Measurements from ENCODE around the gene LIPE. TPM values are rescaled to one million over a fixed set of nuclear protein-coding genes. Genes with fewer than 3 reads are reported as not detected.

LIPE gene
- total and polyA plus RNA-seq, 2 experiments from 2014 or later, result 0.22 to 0.61 TPM

GRCh38 chr19:42401365-42402303, 25.6 kb downstream of the LIPE start:
- Histone ChIP-seq H4K20me1 (ENCODE audit: insufficient read depth) (no peaks in the 10 kb centered on the region), H3K9me2 (ENCODE audit: insufficient read depth) (no peaks in the 10 kb centered on the region), H3K4me1 (ENCODE audit: insufficient read depth) (peaks cover 5% of the 10 kb centered on the region; the same call in 1 of the 2 replicates), H3F3A (ENCODE audit: insufficient read depth) (no peaks in the 10 kb centered on the region), H3K9ac (peak overlapping the region; percentile 62), H3K27ac (no peak overlapping the region), H3K27me3 (replicated peaks; ENCODE audit: insufficient read depth) (no peaks in the 10 kb centered on the region), H3K4me3 (peak overlapping the region; percentile 71), H2AFZ (peak overlapping the region; percentile 72), H3K9me3 (ENCODE audit: low read depth) (no peaks in the 10 kb centered on the region), H3K4me2 (ENCODE audit: unreplicated experiment) (peak overlapping the region; percentile 85), H3K36me3 (ENCODE audit: low read depth) (no peaks in the 10 kb centered on the region), H3K79me2 (ENCODE audit: insufficient read depth) (no peaks in the 10 kb centered on the region)
- DNase-seq, result peak; percentile 87
- in situ Hi-C loops (cut with MboI), result no loop called here
- TF ChIP-seq EZH2phosphoT487 (IDR thresholded peaks at IDR 0.05; ENCODE audit: insufficient read depth, low read depth), result no peak
- TF ChIP-seq EZH2 (IDR thresholded peaks at IDR 0.05; ENCODE audit: insufficient read depth, poor library complexity, severe bottlenecking), result no peak
- WGBS, 2 experiments (ENCODE audit: low coverage in 1 of 2, low lambda C conversion rate in 2 of 2, missing lambda C conversion rate in 2 of 2), result 1 to 2% methylated on average over 62 to 80 of the region's 80 CpGs

- Histone ChIP-seq H3K79me2 (ENCODE audit: insufficient read depth) (no peaks in the 10 kb centered on the region), H3K9ac (no peak overlapping the region), H2AFZ (no peak overlapping the region), H4K20me1 (ENCODE audit: insufficient read depth) (no peaks in the 10 kb centered on the region), H3K27me3 (replicated peaks; ENCODE audit: insufficient read depth) (no peaks in the 10 kb centered on the region), H3K27ac (no peak overlapping the region), H3K4me1 (ENCODE audit: insufficient read depth) (peaks cover 11% of the 10 kb centered on the region; the same call in 1 of the 2 replicates), H3K4me2 (ENCODE audit: unreplicated experiment) (no peak overlapping the region), H3K9me3 (ENCODE audit: low read depth) (no peaks in the 10 kb centered on the region), H3K9me2 (ENCODE audit: insufficient read depth) (no peaks in the 10 kb centered on the region), H3K4me3 (no peak overlapping the region), H3F3A (ENCODE audit: insufficient read depth) (no peaks in the 10 kb centered on the region), H3K36me3 (ENCODE audit: low read depth) (no peaks in the 10 kb centered on the region)
- DNase-seq, result no peak
- in situ Hi-C loops (cut with MboI), result no loop called here
- TF ChIP-seq EZH2 (IDR thresholded peaks at IDR 0.05; ENCODE audit: insufficient read depth, poor library complexity, severe bottlenecking) (no peak), EZH2phosphoT487 (IDR thresholded peaks at IDR 0.05; ENCODE audit: insufficient read depth, low read depth) (no peak)
- WGBS, 2 experiments (ENCODE audit: low coverage in 1 of 2, low lambda C conversion rate in 2 of 2, missing lambda C conversion rate in 2 of 2), result 83 to 87% methylated on average over 1 of the region's 1 CpG
Observed at GRCh38 chr19:42400404-42400803, 26.8 kb downstream of the LIPE start.

- whole genome bisulfite sequencing, 2 experiments (ENCODE audit: low coverage in 1 of 2, low lambda C conversion rate in 2 of 2, missing lambda C conversion rate in 2 of 2), result 18 to 19% methylated on average over 25 of the region's 25 CpGs
- in situ Hi-C loops (cut with MboI), result no loop called here
Observed at GRCh38 chr19:42397263-42398166, 29.7 kb downstream of the LIPE start.

More at GRCh38 chr19:42397263-42398166, 29.7 kb downstream of the LIPE start:
- H3F3A ChIP-seq (ENCODE audit: insufficient read depth), result no peaks in the 10 kb centered on the region
- no peaks in the 10 kb centered on the region for H3K9me3 ChIP-seq (ENCODE audit: low read depth)
- H4K20me1 ChIP-seq (ENCODE audit: insufficient read depth), result no peaks in the 10 kb centered on the region
- peaks cover 11% of the 10 kb centered on the region; the same call in 1 of the 2 replicates for H3K4me1 ChIP-seq (ENCODE audit: insufficient read depth)
- H3K27ac ChIP-seq, result peak overlapping the region; percentile 62
- no peaks in the 10 kb centered on the region for H3K9me2 ChIP-seq (ENCODE audit: insufficient read depth)
- H2AFZ ChIP-seq, result peak overlapping the region; percentile 99
- TF ChIP-seq EZH2phosphoT487 (IDR thresholded peaks at IDR 0.05; ENCODE audit: insufficient read depth, low read depth) (no peak), EZH2 (IDR thresholded peaks at IDR 0.05; ENCODE audit: insufficient read depth, poor library complexity, severe bottlenecking) (no peak)
- peak overlapping the region; percentile 84 for H3K9ac ChIP-seq
- H3K4me3 ChIP-seq, result peak overlapping the region; percentile 83
- H3K36me3 ChIP-seq (ENCODE audit: low read depth), result no peaks in the 10 kb centered on the region
- H3K79me2 ChIP-seq (ENCODE audit: insufficient read depth), result no peaks in the 10 kb centered on the region
- no peak for DNase-seq
- H3K4me2 ChIP-seq (ENCODE audit: unreplicated experiment), result peak overlapping the region; percentile 94
- no peaks in the 10 kb centered on the region for H3K27me3 ChIP-seq (replicated peaks; ENCODE audit: insufficient read depth)
